HCT116 (cell line): ENCODE results near the gene RAB4B. TPM values are rescaled to one million over a fixed set of nuclear protein-coding genes. Genes with fewer than 3 reads are reported as not detected.
"Not testable (repeated sequence)": the region's sequence is repeated elsewhere in the genome, so short reads cannot be mapped to it uniquely, and the experiment has no call there.

ENCODE experiments used
- ATAC-seq: fragments of 200-7000 bp; cut with Tn5 transposase; 2 replicates; pipeline ENCODE4 v1.9.1; 2020; ENCODE audit warnings: mild to moderate bottlenecking, moderate library complexity
- BruUV-seq: library from RNA; stranded (reverse); fragments of 400-500 nt; replicated peaks from 2 replicates; lab custom pipeline; 2021; lab: Mats Ljungman, UMichigan
- CTCF ChIA-PET: fragments of 300-600 bp; sonication (Branson Sonifier 250); formaldehyde crosslinking; loops from one replicate; lab custom pipeline; 2021; ENCODE audit warnings: antibody characterized with exemption; lab: Charles Lee
- POLR2A ChIA-PET: fragments of 300-600, 350-600 bp; sonication (Branson Sonifier 250); formaldehyde crosslinking; loops from one replicate; lab custom pipeline; 2021; ENCODE audit warnings: antibody characterized with exemption; lab: Charles Lee
- RAD21 ChIA-PET, 2 experiments: fragments of 300-600 bp; sonication (Branson Sonifier 250); formaldehyde crosslinking; loops; one replicate each; lab custom pipeline; 2023; ENCODE audit warnings: low total read pairs in 2 of 2; ENCODE audit not compliant: uncharacterized antibody in 2 of 2, unreplicated experiment in 2 of 2, low non-redundant PET in 1 of 2; lab: Charles Lee
- DNase-seq: peaks from one replicate; pipeline ENCODE4 v3.0.0-alpha.2; 2010; ENCODE audit warnings: low read depth, low spot score
- H2AFZ ChIP-seq: fragments of 200-600 bp; shearing (Covaris generic), sonication (generic); 2 replicates; pipeline ENCODE4 v1.6.1; 2017; ENCODE audit warnings: low read depth, mixed run types, mixed read lengths, antibody characterized with exemption, low read length; ENCODE audit not compliant: poor library complexity, severe bottlenecking
- H3K27ac ChIP-seq: 2 replicates; pipeline ENCODE4 v1.5.1; 2012; ENCODE audit warnings: low read depth, low read length
- H3K27me3 ChIP-seq: fragments of 200-600 bp; sonication (generic); 2 replicates; pipeline ENCODE4 v1.6.1; 2016; ENCODE audit warnings: mixed run types, low read length, mixed read lengths; ENCODE audit not compliant: insufficient read depth
- H3K36me3 ChIP-seq, 2 experiments: fragments of 200-500 bp in 1 of 2; fragments of 200-600 bp in 1 of 2; sonication (Bioruptor generic) in 1 of 2; sonication (generic) in 1 of 2; 2 replicates each; pipeline versions ENCODE4 v1.5.1 to v1.6.1; 2014 to 2016; ENCODE audit warnings: low read length in 2 of 2, inconsistent platforms in 1 of 2, mixed read lengths in 1 of 2, mixed run types in 1 of 2; ENCODE audit not compliant: insufficient read depth in 2 of 2, control insufficient read depth in 1 of 2
- H3K4me1 ChIP-seq, 2 experiments: fragments of 200-600 bp in 1 of 2; sonication (generic) in 1 of 2; 2 replicates each; pipeline versions ENCODE4 v1.5.1 to v1.6.1; 2012 to 2017; ENCODE audit warnings: low read length in 2 of 2, inconsistent platforms in 1 of 2, mild to moderate bottlenecking in 1 of 2, mixed read lengths in 1 of 2, mixed run types in 1 of 2, moderate library complexity in 1 of 2; ENCODE audit not compliant: insufficient read depth in 2 of 2, control insufficient read depth in 1 of 2
- H3K4me2 ChIP-seq: fragments of 200-600 bp; sonication (generic); 2 replicates; pipeline ENCODE4 v1.6.1; 2017; ENCODE audit warnings: mixed run types, low read length, mixed read lengths
- H3K4me3 ChIP-seq, 2 experiments: fragments of 200-600 bp in 1 of 2; sonication (generic) in 1 of 2; replicated peaks in 1 of 2; 2 replicates each; pipeline ENCODE4 v1.5.1; 2011 to 2016; ENCODE audit warnings: low read length in 2 of 2, control low read depth in 1 of 2, low read depth in 1 of 2, mild to moderate bottlenecking in 1 of 2, mixed read lengths in 1 of 2, mixed run types in 1 of 2
- H3K79me2 ChIP-seq: fragments of 200-600 bp; sonication (generic); 2 replicates; pipeline ENCODE4 v1.6.1; 2017; ENCODE audit warnings: mild to moderate bottlenecking, mixed run types, low read length, moderate library complexity, mixed read lengths; ENCODE audit not compliant: insufficient read depth
- H3K9ac ChIP-seq: fragments of 200-600 bp; sonication (generic); 2 replicates; pipeline ENCODE4 v1.6.1; 2016; ENCODE audit warnings: low read length, mixed read lengths
- H3K9me2 ChIP-seq: fragments of 200-600 bp; sonication (generic), shearing (Covaris generic); 2 replicates; pipeline ENCODE4 v1.6.1; 2017; ENCODE audit warnings: mixed run types, mild to moderate bottlenecking, moderate library complexity; ENCODE audit not compliant: insufficient read depth
- H3K9me3 ChIP-seq, 2 experiments: fragments of 200-500 bp in 1 of 2; fragments of 200-600 bp in 1 of 2; sonication (Bioruptor generic) in 1 of 2; sonication (generic) in 1 of 2; 2 replicates each; pipeline ENCODE4 v1.6.1; 2014 to 2017; ENCODE audit warnings: low read length in 2 of 2, mixed read lengths in 2 of 2, inconsistent platforms in 1 of 2, low read depth in 1 of 2, mild to moderate bottlenecking in 1 of 2, mixed run types in 1 of 2, moderate library complexity in 1 of 2; ENCODE audit not compliant: control insufficient read depth in 1 of 2, insufficient read depth in 1 of 2
- H4K20me1 ChIP-seq: fragments of 200-600 bp; sonication (generic), shearing (Covaris generic); 2 replicates; pipeline ENCODE4 v1.6.1; 2017; ENCODE audit warnings: mixed run types, mild to moderate bottlenecking, moderate library complexity; ENCODE audit not compliant: insufficient read depth
- intact Hi-C: fragments of 100-400 bp; cut with micrococcal nuclease; formaldehyde crosslinking; loops from 2 replicates; pipeline ENCODE4 v1.10.0; 2022
- total RNA-seq: library from RNA; stranded (reverse); gene quantifications from one replicate; pipeline ENCODE4 v1.2.1, GENCODE V29; 2021; ENCODE audit not compliant: unreplicated experiment

The RAB4B gene
- total RNA-seq, 1 experiment from 2014 or later = 18.7 TPM

DNA sequence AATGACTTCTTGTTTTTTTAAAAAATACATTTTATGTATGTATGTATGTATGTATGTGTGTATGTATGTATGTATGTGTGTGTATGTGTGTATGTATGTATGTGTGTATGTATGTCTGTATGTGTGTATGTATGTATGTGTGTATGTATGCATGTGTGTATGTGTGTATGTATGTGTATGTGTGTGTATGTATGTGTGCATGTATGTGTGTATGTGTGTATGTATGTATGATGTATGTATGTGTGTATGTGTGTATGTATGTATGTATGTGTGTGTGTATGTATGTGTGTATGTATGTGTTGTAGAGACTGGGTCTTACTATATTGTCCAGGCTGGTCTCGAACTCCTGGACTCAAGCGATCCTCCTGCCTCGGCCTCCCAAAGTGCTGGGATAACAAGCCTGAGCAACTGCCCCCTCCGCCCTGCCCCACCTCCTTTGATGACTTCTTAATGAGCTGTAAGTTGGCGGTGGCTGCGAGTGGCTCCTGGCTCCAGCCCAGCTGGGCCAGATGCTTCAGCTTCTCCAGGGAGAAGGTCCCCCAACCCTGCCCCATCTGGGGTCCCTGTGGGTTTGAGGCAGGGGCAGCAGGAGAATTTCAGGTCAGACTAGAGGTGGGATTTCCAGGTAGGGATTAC lies 47.5 kb downstream of the RAB4B start:
- H3K79me2 ChIP-seq, CTCF ChIA-PET, H3K4me2 ChIP-seq, DNase-seq, BruUV-seq, H3K9ac ChIP-seq, H3K9me3 ChIP-seq, H3K9me2 ChIP-seq, H3K4me3 ChIP-seq, H3K27ac ChIP-seq, ATAC-seq, H4K20me1 ChIP-seq, POLR2A ChIA-PET, H3K36me3 ChIP-seq, H2AFZ ChIP-seq, RAD21 ChIA-PET, intact Hi-C loops, H3K4me1 ChIP-seq, H3K27me3 ChIP-seq: not testable (repeated sequence)

DNA sequence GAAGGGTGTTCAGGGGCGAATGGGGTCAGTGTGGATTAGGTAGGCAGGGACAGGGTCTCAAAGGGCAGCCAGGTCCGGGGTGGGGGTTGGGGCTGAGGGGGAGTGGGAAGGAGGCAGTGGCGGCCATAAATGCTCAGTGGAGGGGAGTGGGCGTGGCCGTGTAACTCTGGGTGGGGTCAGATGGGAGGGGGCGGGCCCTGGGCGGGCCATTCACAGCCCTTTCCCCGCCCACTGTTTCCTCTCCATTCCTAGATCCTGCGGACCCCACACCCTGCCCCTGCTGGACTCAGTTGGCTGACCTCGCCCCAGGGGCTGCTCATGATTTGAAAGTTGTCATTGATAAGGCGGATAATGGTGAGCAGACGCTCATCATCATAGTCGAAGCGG lies 48.3 kb downstream of the RAB4B start:
- H3K4me1 ChIP-seq, H4K20me1 ChIP-seq, POLR2A ChIA-PET, H3K9me3 ChIP-seq, H3K4me3 ChIP-seq, H3K9ac ChIP-seq, H3K36me3 ChIP-seq, DNase-seq, H3K79me2 ChIP-seq, CTCF ChIA-PET, H3K27ac ChIP-seq, BruUV-seq, H3K27me3 ChIP-seq, H3K9me2 ChIP-seq, intact Hi-C loops, RAD21 ChIA-PET, H2AFZ ChIP-seq, H3K4me2 ChIP-seq: not testable (repeated sequence)
- peak; percentile 60; the same call in 1 of the 2 replicates for ATAC-seq

DNA sequence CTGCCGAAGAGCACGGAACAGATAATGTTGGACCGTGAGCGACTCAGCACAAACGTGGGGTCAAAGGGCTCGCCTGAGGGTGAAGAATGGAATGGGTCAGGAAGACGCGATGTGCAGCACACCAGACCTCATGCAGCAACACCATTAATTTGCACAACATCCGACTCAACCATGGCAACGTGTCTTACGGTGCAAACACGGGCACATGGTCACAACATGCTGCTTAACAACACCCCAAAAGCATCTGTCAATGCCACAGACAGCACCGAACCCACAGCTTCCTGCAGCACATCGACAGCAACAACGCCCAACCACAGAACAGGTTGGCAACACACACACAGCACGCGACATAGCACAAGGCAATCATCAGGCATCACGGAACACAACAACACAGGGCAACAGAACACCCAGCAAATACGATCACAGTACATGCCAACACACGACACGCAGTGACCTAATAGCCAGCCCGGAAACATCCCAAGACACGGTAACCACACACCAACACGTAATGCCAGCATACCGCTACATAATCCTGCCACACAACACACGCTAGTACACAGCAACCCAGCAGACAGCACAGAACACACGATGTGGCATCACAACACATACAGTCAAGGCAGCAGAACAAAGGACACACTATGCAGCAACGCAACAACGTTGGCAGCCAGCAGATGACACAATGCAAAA lies 48.8 kb downstream of the RAB4B start:
- H3K79me2 ChIP-seq, H3K9me3 ChIP-seq, POLR2A ChIA-PET, DNase-seq, BruUV-seq, H4K20me1 ChIP-seq, H3K9me2 ChIP-seq, H3K27me3 ChIP-seq, H3K36me3 ChIP-seq, ATAC-seq, H3K4me3 ChIP-seq, H3K9ac ChIP-seq, intact Hi-C loops, H2AFZ ChIP-seq, H3K4me1 ChIP-seq, H3K4me2 ChIP-seq, CTCF ChIA-PET, H3K27ac ChIP-seq, RAD21 ChIA-PET: not testable (repeated sequence)
